ENCODE results near the gene GALNT13.

The GALNT13 gene

GRCh38 chr2:154264024-154264423 is 392.3 kb downstream of the GALNT13 start:
- no peak for TF ChIP-seq CTCF (conservative IDR thresholded peaks at IDR 0.05; ENCODE audit: low read length)
- H3K4me3 ChIP-seq (ENCODE audit: low read length) = no peak overlapping the region
- DNase-seq (ENCODE audit: low read depth) = no peak

- no peak for DNase-seq (ENCODE audit: low read depth)
- no peak for TF ChIP-seq CTCF (conservative IDR thresholded peaks at IDR 0.05; ENCODE audit: low read length)
- no peak overlapping the region for H3K4me3 ChIP-seq (ENCODE audit: low read length)
Observed at GRCh38 chr2:154267983-154268382, 396.3 kb downstream of the GALNT13 start.

GRCh38 chr2:154280543-154280942 is 408.8 kb downstream of the GALNT13 start:
- no peak overlapping the region for H3K4me3 ChIP-seq (ENCODE audit: low read length)
- DNase-seq (ENCODE audit: low read depth) = no peak
- TF ChIP-seq CTCF (conservative IDR thresholded peaks at IDR 0.05; ENCODE audit: low read length) = no peak

- H3K4me3 ChIP-seq (ENCODE audit: low read length) = no peak overlapping the region
- no peak for DNase-seq (ENCODE audit: low read depth)
- no peak for TF ChIP-seq CTCF (conservative IDR thresholded peaks at IDR 0.05; ENCODE audit: low read length)
Observed at GRCh38 chr2:154289870-154290269, 418.1 kb downstream of the GALNT13 start.

- TF ChIP-seq CTCF (conservative IDR thresholded peaks at IDR 0.05; ENCODE audit: low read length) = no peak
Observed at GRCh38 chr2:154291511-154291910, 419.8 kb downstream of the GALNT13 start.

GRCh38 chr2:154291927-154292326 is 420.2 kb downstream of the GALNT13 start:
- H3K4me3 ChIP-seq (ENCODE audit: low read length) = no peak overlapping the region
- TF ChIP-seq CTCF (conservative IDR thresholded peaks at IDR 0.05; ENCODE audit: low read length) = no peak
- no peak for DNase-seq (ENCODE audit: low read depth)

More at GRCh38 chr2:154291511-154291910, 419.8 kb downstream of the GALNT13 start:
- DNase-seq (ENCODE audit: low read depth) = no peak
- no peak overlapping the region for H3K4me3 ChIP-seq (ENCODE audit: low read length)

GRCh38 chr2:154293864-154294263 is 422.1 kb downstream of the GALNT13 start:
- TF ChIP-seq CTCF (conservative IDR thresholded peaks at IDR 0.05; ENCODE audit: low read length) = no peak
- H3K4me3 ChIP-seq (ENCODE audit: low read length) = no peak overlapping the region
- DNase-seq (ENCODE audit: low read depth) = no peak

Data from AG10803 (cell line).